Measurements from ENCODE around the gene PITPNM1. TPM values are rescaled to one million over a fixed set of nuclear protein-coding genes. Genes with fewer than 3 reads are reported as not detected.

PITPNM1 gene
- total and polyA plus RNA-seq, 2 donors (not counting 1 experiment from before 2014, with no cell fraction given) = 4.7 to 10.2 TPM

GRCh38 chr11:67504005-67504949 is 886 bp downstream of the PITPNM1 start:
- H3K4me3 ChIP-seq (replicated peaks in 1 of 4; ENCODE audit: control extremely low read depth in 1 of 4, insufficient read depth in 1 of 4, low read depth in 3 of 4, low read length in 4 of 4) = peak overlapping the region; percentile 67 to 79 (median 68)
- H3K9ac ChIP-seq (ENCODE audit: insufficient read depth, low read length) = peak overlapping the region; percentile 70
- H3K27ac ChIP-seq (ENCODE audit: insufficient read depth, low read length) = peak overlapping the region; percentile 92
- H3K4me2 ChIP-seq (ENCODE audit: extremely low read depth, insufficient read depth, low read length) = peak overlapping the region; percentile 84
- H3K27me3 ChIP-seq (ENCODE audit: control insufficient read depth, insufficient read depth, low read length) = no peaks in the 10 kb centered on the region
- H2AFZ ChIP-seq (ENCODE audit: low read length) = peak overlapping the region; percentile 52
- peaks cover 11% of the 10 kb centered on the region for H3K4me1 ChIP-seq (ENCODE audit: control insufficient read depth, extremely low read depth, insufficient read depth, low read length)
- H3K79me2 ChIP-seq (ENCODE audit: control insufficient read depth, insufficient read depth, low read length) = no peaks in the 10 kb centered on the region
- H3K36me3 ChIP-seq (ENCODE audit: control insufficient read depth, insufficient read depth, low read length) = peaks cover 4% of the 10 kb centered on the region
- TF ChIP-seq CTCF (conservative IDR thresholded peaks at IDR 0.05 in 1 of 2, IDR thresholded peaks at IDR 0.05 in 1 of 2; ENCODE audit: low read depth in 1 of 2, low read length in 2 of 2) (no peak), EZH2 (IDR thresholded peaks at IDR 0.05; ENCODE audit: low read length, missing control alignments) (no peak)
- no peaks in the 10 kb centered on the region for H4K20me1 ChIP-seq (ENCODE audit: control insufficient read depth, extremely low read depth, insufficient read depth, low read length)
- no peaks in the 10 kb centered on the region for H3K9me3 ChIP-seq (ENCODE audit: control insufficient read depth, insufficient read depth, low read depth, low read length)
- DNase-seq (ENCODE audit: low read depth in 2 of 2) = peak; percentile 13 to 16

- peaks cover 11% of the 10 kb centered on the region for H3K4me1 ChIP-seq (ENCODE audit: control insufficient read depth, extremely low read depth, insufficient read depth, low read length)
- H4K20me1 ChIP-seq (ENCODE audit: control insufficient read depth, extremely low read depth, insufficient read depth, low read length) = no peaks in the 10 kb centered on the region
- no peak overlapping the region for H3K27ac ChIP-seq (ENCODE audit: insufficient read depth, low read length)
- no peak for TF ChIP-seq EZH2 (IDR thresholded peaks at IDR 0.05; ENCODE audit: low read length, missing control alignments)
- TF ChIP-seq CTCF (conservative IDR thresholded peaks at IDR 0.05 in 1 of 2, IDR thresholded peaks at IDR 0.05 in 1 of 2; ENCODE audit: low read depth in 1 of 2, low read length in 2 of 2) = no peak
- peak overlapping the region; percentile 17 to 70 (median 50) for H3K4me3 ChIP-seq (replicated peaks in 1 of 4; ENCODE audit: control extremely low read depth in 1 of 4, insufficient read depth in 1 of 4, low read depth in 3 of 4, low read length in 4 of 4)
- H3K36me3 ChIP-seq (ENCODE audit: control insufficient read depth, insufficient read depth, low read length) = peaks cover 4% of the 10 kb centered on the region
- H3K4me2 ChIP-seq (ENCODE audit: extremely low read depth, insufficient read depth, low read length) = peak overlapping the region; percentile 80
- no peaks in the 10 kb centered on the region for H3K9me3 ChIP-seq (ENCODE audit: control insufficient read depth, insufficient read depth, low read depth, low read length)
- H3K79me2 ChIP-seq (ENCODE audit: control insufficient read depth, insufficient read depth, low read length) = no peaks in the 10 kb centered on the region
- no peaks in the 10 kb centered on the region for H3K27me3 ChIP-seq (ENCODE audit: control insufficient read depth, insufficient read depth, low read length)
- H2AFZ ChIP-seq (ENCODE audit: low read length) = no peak overlapping the region
- peak overlapping the region; percentile 70 for H3K9ac ChIP-seq (ENCODE audit: insufficient read depth, low read length)
- no peak for DNase-seq (ENCODE audit: low read depth in 2 of 2)
These were observed 1.8 kb downstream of the PITPNM1 start for GRCh38 chr11:67503119-67504004.

Measured in fibroblast of lung (primary cell).